Measurements from ENCODE around the gene OPCML. TPM values are rescaled to one million over a fixed set of nuclear protein-coding genes. Genes with fewer than 3 reads are reported as not detected.

Gene OPCML
- total RNA-seq, 2 experiments from 2014 or later = not detected

DNA sequence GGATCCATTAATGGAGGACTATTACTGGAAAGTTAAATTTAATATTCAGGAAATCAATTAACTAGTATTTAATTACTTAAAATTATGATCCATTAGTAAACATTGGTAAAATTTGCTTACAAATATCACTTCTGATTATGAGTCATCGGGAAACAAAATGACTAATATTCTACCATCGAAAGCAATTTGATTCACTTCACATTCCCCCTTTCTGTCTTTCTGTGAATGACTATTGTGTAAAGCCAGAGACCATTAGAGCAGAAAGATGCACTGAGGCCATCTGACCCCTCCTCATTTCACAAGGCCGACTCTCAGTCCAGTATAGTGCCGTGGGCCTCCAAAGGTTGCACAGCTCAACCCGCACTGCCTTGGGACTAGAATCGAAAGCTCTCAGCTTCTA, 619.0 kb downstream of the OPCML start:
- no peak for DNase-seq
- Mint-ChIP-seq H3K4me3 (no peak overlapping the region), H3K36me3 (ENCODE audit: low read depth) (no peaks in the 10 kb centered on the region), H3K27ac (no peak overlapping the region), H3K9me3 (ENCODE audit: insufficient read depth) (no peaks in the 10 kb centered on the region), H3K4me1 (ENCODE audit: low read depth) (no peaks in the 10 kb centered on the region), H3K27me3 (ENCODE audit: low read depth) (no peaks in the 10 kb centered on the region)
- no peak for ATAC-seq
- ChIA-PET CTCF (no interaction called here), POLR2A (no interaction called here)

DNA sequence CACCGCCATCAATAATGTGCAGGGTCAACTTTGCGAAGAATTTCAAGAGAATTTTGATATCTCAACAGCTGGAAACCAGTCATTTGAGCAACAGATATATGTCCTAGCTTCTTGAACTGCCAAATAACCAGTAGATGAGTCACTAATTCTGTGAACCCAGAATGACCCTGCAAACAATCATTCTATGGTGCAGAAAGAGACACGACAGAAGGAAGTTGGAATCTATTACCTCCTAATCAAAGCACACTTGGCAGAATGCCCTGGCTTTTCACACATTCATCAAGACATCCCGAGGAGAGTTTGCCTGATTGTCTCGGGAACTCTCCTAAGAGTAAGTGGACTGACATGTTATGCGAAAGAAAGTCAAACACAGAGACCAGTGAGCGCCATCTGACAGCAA, 621.1 kb downstream of the OPCML start:
- CTCF ChIA-PET = no interaction called here
- no peaks in the 10 kb centered on the region for H3K36me3 Mint-ChIP-seq (ENCODE audit: low read depth)

DNA sequence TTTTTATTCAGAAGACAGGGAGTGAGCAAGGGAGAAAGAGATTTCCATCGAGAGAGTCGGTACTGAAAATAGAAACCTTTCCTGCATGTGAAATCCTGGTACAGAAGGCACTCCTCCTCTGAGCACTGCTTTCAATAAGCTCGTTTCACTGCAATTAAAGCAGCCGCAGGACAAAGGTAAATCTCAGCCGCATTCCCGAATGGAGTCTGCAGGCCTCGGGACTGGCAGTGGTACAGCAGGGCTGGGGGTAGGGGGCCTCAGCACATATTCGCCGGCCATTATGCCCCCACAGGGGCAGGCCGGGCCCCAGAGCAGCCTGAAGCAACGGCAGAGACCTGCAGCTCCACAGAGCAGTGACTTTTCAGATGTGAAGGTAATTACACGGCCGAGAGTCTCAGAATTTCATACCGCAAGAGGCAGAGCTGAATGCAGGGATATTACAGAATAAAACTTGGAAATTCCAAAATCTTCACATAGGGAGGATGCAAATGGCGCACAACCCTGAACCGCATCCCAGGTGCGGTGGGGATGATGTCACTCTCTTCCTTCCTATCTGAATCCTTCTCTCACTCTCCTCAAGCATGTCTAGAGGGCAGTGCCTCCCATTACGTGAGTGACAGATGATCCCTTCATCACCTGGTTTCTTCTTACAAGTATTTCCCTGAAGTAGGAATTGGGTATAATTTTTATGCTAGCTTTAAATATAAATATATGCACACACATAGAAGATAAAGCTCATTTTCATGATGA, 622.1 kb downstream of the OPCML start:
- ATAC-seq (no peak), DNase-seq (no peak)
- Mint-ChIP-seq H3K27me3 (ENCODE audit: low read depth) (no peaks in the 10 kb centered on the region), H3K4me3 (no peak overlapping the region), H3K9me3 (ENCODE audit: insufficient read depth) (no peaks in the 10 kb centered on the region), H3K4me1 (ENCODE audit: low read depth) (no peaks in the 10 kb centered on the region), H3K27ac (no peak overlapping the region), H3K36me3 (ENCODE audit: low read depth) (no peaks in the 10 kb centered on the region)
- ChIA-PET POLR2A (no interaction called here), CTCF (no interaction called here)

More for the DNA sequence above, 621.1 kb downstream of the OPCML start:
- H3K27ac Mint-ChIP-seq = no peak overlapping the region
- no peaks in the 10 kb centered on the region for H3K9me3 Mint-ChIP-seq (ENCODE audit: insufficient read depth)
- H3K27me3 Mint-ChIP-seq (ENCODE audit: low read depth) = no peaks in the 10 kb centered on the region
- ATAC-seq = no peak
- H3K4me1 Mint-ChIP-seq (ENCODE audit: low read depth) = no peaks in the 10 kb centered on the region
- POLR2A ChIA-PET = no interaction called here
- no peak for DNase-seq
- no peak overlapping the region for H3K4me3 Mint-ChIP-seq

DNA sequence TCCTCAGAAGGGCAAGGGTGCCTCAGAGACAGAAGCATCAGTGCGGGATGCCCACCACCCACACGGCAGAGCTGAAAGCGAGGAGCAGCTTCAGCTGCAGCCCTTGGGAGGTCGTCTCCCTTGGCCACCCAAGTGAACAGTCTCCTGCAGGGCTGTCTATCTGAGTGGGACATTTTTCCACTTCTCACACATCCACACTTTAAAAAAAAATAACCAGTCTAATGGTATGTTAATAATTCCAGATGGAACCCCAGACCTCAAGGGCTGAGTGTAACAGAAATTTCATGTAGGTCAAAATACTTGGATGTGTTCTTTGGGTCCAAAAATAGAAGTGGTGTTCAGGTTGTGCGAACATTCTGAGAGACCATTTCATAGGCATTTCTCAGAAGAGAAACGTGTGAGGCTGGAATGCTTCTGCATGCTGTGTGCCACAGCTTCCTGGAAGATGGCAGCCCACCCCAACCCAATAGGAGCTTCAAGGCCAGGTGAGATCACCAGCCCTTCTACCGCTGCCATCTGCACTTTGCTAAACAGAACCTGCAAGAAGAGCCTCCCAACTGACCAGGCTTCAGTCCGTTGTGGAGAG, 623.2 kb downstream of the OPCML start:
- Mint-ChIP-seq H3K4me1 (ENCODE audit: low read depth) (no peaks in the 10 kb centered on the region), H3K4me3 (no peak overlapping the region), H3K9me3 (ENCODE audit: insufficient read depth) (no peaks in the 10 kb centered on the region), H3K27ac (no peak overlapping the region), H3K27me3 (ENCODE audit: low read depth) (no peaks in the 10 kb centered on the region), H3K36me3 (ENCODE audit: low read depth) (no peaks in the 10 kb centered on the region)
- ChIA-PET CTCF (no interaction called here), POLR2A (no interaction called here)
- DNase-seq (no peak), ATAC-seq (no peak)

DNA sequence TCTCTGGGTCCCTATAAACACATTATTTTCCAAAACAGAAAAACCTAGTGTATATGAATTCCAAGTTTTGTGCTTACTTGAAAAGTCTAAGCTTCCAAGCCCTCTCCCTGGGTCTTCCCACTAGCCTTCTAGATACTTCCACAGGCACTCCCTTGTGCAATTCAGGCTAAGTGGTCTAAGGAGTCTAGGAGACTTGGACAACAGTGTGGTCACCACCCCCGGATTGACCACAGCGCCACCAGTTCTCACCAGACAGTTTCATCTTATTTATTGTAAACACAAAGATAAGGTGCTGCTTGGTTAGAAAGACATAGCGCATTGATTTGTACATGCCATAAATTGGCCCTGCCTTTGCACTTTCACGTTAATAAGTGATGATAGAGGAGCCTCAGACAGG, 623.9 kb downstream of the OPCML start:
- no peak overlapping the region for H3K4me3 Mint-ChIP-seq

DNA sequence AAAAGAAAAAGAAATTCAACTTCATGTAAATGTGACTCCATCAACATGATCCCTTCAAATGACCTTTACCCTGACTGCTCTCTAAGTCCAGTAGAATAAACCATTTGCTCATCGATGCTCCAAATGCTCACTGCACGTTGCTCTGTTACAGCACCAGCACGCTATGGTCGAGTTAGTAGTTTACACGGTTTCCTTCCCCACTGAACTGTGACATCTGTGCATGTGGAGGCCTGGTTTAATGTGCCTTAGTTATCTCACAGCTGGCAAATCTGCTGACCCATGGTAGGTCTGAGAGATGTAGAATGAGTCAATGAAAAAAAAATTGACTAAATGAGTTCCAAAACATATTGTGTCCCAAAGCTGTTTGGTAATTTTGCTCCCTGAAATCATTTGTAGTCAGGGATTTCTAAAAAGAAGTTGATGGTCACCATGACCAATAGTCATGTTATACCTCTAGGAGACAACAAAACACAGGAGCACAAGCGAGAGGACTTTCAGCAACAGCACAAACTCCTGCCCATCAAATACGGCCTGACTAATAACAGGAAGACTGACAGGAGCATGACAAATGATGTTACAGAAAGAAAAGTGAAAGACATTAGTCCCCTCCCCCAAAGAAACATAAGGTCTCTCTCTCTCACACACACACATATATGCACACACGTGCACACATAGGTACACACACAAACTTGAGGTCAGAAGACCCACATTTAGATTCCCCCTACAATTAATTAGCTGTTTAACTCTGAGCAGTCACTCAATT, 624.5 kb downstream of the OPCML start:
- ChIA-PET CTCF (no interaction called here), POLR2A (no interaction called here)
- ATAC-seq (no peak), DNase-seq (no peak)
- no peaks in the 10 kb centered on the region for H3K9me3 Mint-ChIP-seq (ENCODE audit: insufficient read depth)
- no peaks in the 10 kb centered on the region for H3K27me3 Mint-ChIP-seq (ENCODE audit: low read depth)
- no peaks in the 10 kb centered on the region for H3K4me1 Mint-ChIP-seq (ENCODE audit: low read depth)
- H3K27ac Mint-ChIP-seq = no peak overlapping the region
- H3K4me3 Mint-ChIP-seq = no peak overlapping the region
- H3K36me3 Mint-ChIP-seq (ENCODE audit: low read depth) = no peaks in the 10 kb centered on the region

More for the DNA sequence above, 623.9 kb downstream of the OPCML start:
- Mint-ChIP-seq H3K36me3 (ENCODE audit: low read depth) (no peaks in the 10 kb centered on the region), H3K27me3 (ENCODE audit: low read depth) (no peaks in the 10 kb centered on the region), H3K9me3 (ENCODE audit: insufficient read depth) (no peaks in the 10 kb centered on the region), H3K27ac (no peak overlapping the region), H3K4me1 (ENCODE audit: low read depth) (no peaks in the 10 kb centered on the region)
- DNase-seq = no peak
- no peak for ATAC-seq
- CTCF ChIA-PET = no interaction called here
- POLR2A ChIA-PET = no interaction called here

DNA sequence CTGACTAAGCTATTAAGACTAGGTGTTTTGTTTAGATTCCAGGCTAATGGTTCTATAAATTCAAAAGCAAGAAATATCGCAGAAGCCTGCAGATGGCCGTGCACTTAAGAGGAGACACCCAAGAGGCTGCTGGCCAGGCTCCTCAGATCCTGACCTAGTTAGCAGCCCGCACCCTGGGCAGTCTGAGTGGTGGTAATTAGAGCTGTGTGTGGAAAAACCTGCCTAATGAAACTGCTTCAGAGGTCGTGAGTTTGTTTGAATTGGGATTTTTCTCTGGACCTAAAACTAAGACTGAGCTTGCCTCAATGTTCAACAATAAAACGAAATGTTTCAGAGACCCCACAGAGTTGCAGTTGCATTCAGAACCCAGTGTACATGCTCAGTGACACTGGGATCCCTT, 627.7 kb downstream of the OPCML start:
- POLR2A ChIA-PET = no interaction called here
- no peaks in the 10 kb centered on the region for H3K27me3 Mint-ChIP-seq (ENCODE audit: low read depth)
- no peak for DNase-seq
- no peak overlapping the region for H3K27ac Mint-ChIP-seq
- no peaks in the 10 kb centered on the region for H3K9me3 Mint-ChIP-seq (ENCODE audit: insufficient read depth)
- H3K36me3 Mint-ChIP-seq (ENCODE audit: low read depth) = no peaks in the 10 kb centered on the region
- H3K4me3 Mint-ChIP-seq = no peak overlapping the region
- CTCF ChIA-PET = no interaction called here
- H3K4me1 Mint-ChIP-seq (ENCODE audit: low read depth) = no peaks in the 10 kb centered on the region
- no peak for ATAC-seq

DNA sequence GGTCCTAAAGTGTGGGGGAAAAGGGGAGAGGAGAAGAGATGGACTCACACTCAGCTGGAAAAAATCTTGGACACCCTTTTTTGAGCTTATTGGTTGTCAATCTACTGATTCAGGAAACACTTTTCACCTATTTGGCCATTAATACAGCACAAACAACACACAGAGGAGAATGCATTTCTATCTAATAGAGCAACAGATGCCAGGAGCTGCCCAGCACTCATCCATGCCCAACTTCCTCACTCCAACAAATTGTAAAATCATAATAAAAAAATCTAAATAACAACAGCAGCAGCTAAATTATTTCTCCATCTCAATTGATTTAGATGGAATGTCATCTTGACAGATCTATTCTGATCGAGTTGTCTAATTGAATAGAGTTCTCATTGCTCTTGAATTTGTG, 628.2 kb downstream of the OPCML start:
- ATAC-seq (no peak), DNase-seq (no peak)
- POLR2A ChIA-PET = no interaction called here
- no peaks in the 10 kb centered on the region for H3K9me3 Mint-ChIP-seq (ENCODE audit: insufficient read depth)
- H3K36me3 Mint-ChIP-seq (ENCODE audit: low read depth) = no peaks in the 10 kb centered on the region
- H3K27ac Mint-ChIP-seq = no peak overlapping the region
- H3K27me3 Mint-ChIP-seq (ENCODE audit: low read depth) = no peaks in the 10 kb centered on the region
- CTCF ChIA-PET = no interaction called here
- H3K4me1 Mint-ChIP-seq (ENCODE audit: low read depth) = no peaks in the 10 kb centered on the region
- H3K4me3 Mint-ChIP-seq = no peak overlapping the region

DNA sequence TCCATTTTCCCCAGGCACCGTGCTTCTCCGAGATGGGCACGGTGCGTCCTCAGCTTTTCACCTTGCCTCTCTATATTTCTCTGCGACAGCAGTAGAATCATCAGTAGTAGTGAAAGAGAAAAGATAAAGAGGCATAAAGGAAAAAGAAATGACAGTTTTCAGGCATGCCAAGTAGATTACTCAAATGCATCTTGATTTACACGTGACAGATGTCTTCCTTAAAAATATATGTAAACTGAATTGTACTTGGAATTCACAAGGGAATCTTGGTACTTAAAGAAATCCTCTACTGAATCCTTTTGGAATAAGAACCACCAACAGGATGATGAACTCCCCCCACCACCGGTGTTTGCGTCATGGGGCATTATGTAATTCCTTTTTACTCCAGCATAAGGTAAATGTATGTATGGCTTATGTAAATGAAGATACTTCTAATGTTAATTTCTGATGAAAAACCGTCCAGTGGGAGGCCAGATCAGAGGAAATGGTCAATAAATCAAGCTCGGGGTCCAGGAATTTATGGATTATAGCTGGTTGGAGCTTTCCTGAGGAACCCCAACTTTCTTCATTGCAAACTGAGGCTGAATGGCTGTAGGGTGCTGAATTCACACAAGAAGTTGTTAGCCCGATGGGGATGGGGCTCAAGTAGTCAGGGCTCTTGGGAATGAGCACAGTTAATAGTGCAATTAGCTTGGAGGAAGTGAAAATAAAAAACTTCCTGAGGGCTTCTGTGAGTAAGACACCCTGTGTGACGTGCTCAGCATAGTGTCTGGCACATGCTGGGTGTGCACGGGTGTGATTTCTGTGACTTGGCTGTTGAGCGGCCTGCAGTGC, 630.4 kb downstream of the OPCML start:
- no peak for DNase-seq
- no peak for ATAC-seq
- POLR2A ChIA-PET = no interaction called here
- Mint-ChIP-seq H3K9me3 (ENCODE audit: insufficient read depth) (no peaks in the 10 kb centered on the region), H3K4me1 (ENCODE audit: low read depth) (no peaks in the 10 kb centered on the region), H3K4me3 (no peak overlapping the region), H3K36me3 (ENCODE audit: low read depth) (no peaks in the 10 kb centered on the region), H3K27me3 (ENCODE audit: low read depth) (no peaks in the 10 kb centered on the region), H3K27ac (no peak overlapping the region)
- CTCF ChIA-PET = no interaction called here

DNA sequence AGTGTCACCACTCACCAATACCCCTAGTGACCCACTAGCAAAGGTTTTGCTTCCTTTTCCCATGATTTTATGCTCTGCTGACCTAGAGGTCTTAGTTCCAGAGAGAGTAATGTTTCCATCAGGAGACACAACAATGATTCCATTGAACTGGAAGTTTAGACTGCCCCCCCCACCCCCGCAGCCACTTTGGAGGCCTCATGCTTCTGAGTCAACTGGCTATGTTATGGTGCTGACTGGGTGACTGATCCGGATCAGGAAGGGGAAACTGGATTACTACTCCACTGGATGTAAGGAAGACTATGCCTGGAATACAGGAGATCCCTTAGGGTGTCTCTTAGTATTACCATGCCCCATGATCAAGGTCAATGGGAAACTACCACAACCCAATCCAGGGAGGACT, 633.6 kb downstream of the OPCML start:
- POLR2A ChIA-PET = no interaction called here

DNA sequence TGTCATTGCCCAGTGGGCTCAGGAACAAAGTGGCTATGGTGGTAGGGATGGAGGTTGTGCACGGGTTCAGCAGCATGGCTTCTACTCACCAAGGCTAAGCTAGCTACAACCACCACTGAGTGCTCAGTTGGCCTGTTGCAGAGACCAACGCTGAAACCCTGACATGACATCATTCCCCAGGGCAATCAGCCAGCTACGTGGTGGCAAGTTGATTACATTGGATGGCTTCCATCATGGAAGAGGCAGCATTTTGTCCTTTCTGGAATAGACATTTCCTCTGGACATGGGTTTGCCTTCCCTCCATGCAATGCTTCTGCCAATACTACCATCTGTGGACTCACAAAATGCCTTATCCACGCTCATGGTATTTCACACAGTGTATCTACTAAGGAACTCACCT, 634.3 kb downstream of the OPCML start:
- Mint-ChIP-seq H3K4me3 (no peak overlapping the region), H3K9me3 (ENCODE audit: insufficient read depth) (no peaks in the 10 kb centered on the region), H3K4me1 (ENCODE audit: low read depth) (no peaks in the 10 kb centered on the region), H3K36me3 (ENCODE audit: low read depth) (no peaks in the 10 kb centered on the region), H3K27ac (no peak overlapping the region), H3K27me3 (ENCODE audit: low read depth) (no peaks in the 10 kb centered on the region)
- no peak for DNase-seq
- ChIA-PET CTCF (no interaction called here), POLR2A (no interaction called here)
- no peak for ATAC-seq

More for the DNA sequence above, 633.6 kb downstream of the OPCML start:
- no peaks in the 10 kb centered on the region for H3K4me1 Mint-ChIP-seq (ENCODE audit: low read depth)
- CTCF ChIA-PET = no interaction called here
- H3K27me3 Mint-ChIP-seq (ENCODE audit: low read depth) = no peaks in the 10 kb centered on the region
- ATAC-seq (no peak), DNase-seq (no peak)
- no peaks in the 10 kb centered on the region for H3K9me3 Mint-ChIP-seq (ENCODE audit: insufficient read depth)
- H3K4me3 Mint-ChIP-seq = no peak overlapping the region
- H3K36me3 Mint-ChIP-seq (ENCODE audit: low read depth) = no peaks in the 10 kb centered on the region
- H3K27ac Mint-ChIP-seq = no peak overlapping the region

DNA sequence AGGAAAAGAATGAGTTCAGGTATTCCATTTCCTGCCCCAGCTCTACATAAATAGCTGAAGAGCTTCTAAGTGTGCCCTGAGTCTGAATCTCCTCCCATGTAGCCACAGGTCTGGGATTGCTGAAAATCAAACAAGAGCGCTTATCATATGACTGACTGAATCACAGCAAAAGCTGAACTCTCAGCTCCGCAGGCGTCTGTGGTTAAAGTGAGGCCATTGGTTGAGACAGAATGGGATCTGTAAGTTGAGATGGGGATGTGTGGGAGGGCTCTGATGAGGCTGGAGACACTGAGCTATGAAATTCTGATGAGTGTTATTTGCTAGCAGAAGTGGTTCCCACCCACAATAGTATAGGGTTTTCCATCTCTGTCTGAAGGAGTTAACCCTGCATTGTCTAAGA, 637.0 kb downstream of the OPCML start:
- no peaks in the 10 kb centered on the region for H3K36me3 Mint-ChIP-seq (ENCODE audit: low read depth)
- no peak for ATAC-seq
- DNase-seq = no peak
- ChIA-PET CTCF (no interaction called here), POLR2A (no interaction called here)
- H3K4me1 Mint-ChIP-seq (ENCODE audit: low read depth) = no peaks in the 10 kb centered on the region
- no peaks in the 10 kb centered on the region for H3K9me3 Mint-ChIP-seq (ENCODE audit: insufficient read depth)
- no peaks in the 10 kb centered on the region for H3K27me3 Mint-ChIP-seq (ENCODE audit: low read depth)
- no peak overlapping the region for H3K27ac Mint-ChIP-seq
- no peak overlapping the region for H3K4me3 Mint-ChIP-seq

Data from activated CD8-positive, alpha-beta T cell treated with anti-CD3 and anti-CD28 coated beads, Interleukin-2, amount 10 ng/mL, durations not matched to agents 7 days and 5 days (primary cell).